Stimulated activated CD8-positive, alpha-beta memory T cell treated with anti-CD3 and anti-CD28 coated beads, Interleukin-4, amount 100 ng/mL, for 4 hours (primary cell): ENCODE results near the gene PDZD8.
"Not testable (repeated sequence)": the region's sequence is repeated elsewhere in the genome, so short reads cannot be mapped to it uniquely, and the experiment has no call there.

Source experiments
- DNase-seq, 2 donors: peaks; one replicate each; pipeline ENCODE4 v3.0.0-alpha.2; 2020; ENCODE audit warnings: low read depth in 2 of 2, low spot score in 1 of 2

Gene PDZD8

GRCh38 chr10:117255835-117256460 is 119.3 kb downstream of the PDZD8 start:
- DNase-seq, result no peak

- DNase-seq, result no peak
These were observed 120.2 kb downstream of the PDZD8 start for GRCh38 chr10:117254774-117255735.

- DNase-seq, result no peak
These were observed 120.9 kb downstream of the PDZD8 start for GRCh38 chr10:117254338-117254737.

GRCh38 chr10:117253908-117254307 is 121.3 kb downstream of the PDZD8 start:
- no peak for DNase-seq

GRCh38 chr10:117250411-117250810 is 124.8 kb downstream of the PDZD8 start:
- DNase-seq, result no peak

GRCh38 chr10:117249493-117250093 is 125.6 kb downstream of the PDZD8 start:
- DNase-seq, result no peak

GRCh38 chr10:117248750-117249465 is 126.3 kb downstream of the PDZD8 start:
- no peak for DNase-seq

- no peak for DNase-seq
These were observed 128.1 kb downstream of the PDZD8 start for GRCh38 chr10:117246997-117247671.

GRCh38 chr10:117242463-117242832 is 132.8 kb downstream of the PDZD8 start:
- DNase-seq, result no peak

GRCh38 chr10:117241541-117242462 is 133.4 kb downstream of the PDZD8 start:
- DNase-seq, result no peak

GRCh38 chr10:117240621-117241529 is 134.4 kb downstream of the PDZD8 start, which contains the start of gene SLC18A2:
TSS of gene SLC18A2 (plus strand) at chr10:117241114. CDS start at chr10:117241694, 580 bp downstream.
- DNase-seq, result no peak

- DNase-seq, result no peak
These were observed 135.3 kb downstream of the PDZD8 start for GRCh38 chr10:117239721-117240620.

- no peak for DNase-seq
These were observed 136.2 kb downstream of the PDZD8 start for GRCh38 chr10:117239051-117239450.

GRCh38 chr10:117237401-117237991 is 137.7 kb downstream of the PDZD8 start:
- DNase-seq, result no peak

GRCh38 chr10:117230107-117230506 is 145.1 kb downstream of the PDZD8 start:
- not testable (repeated sequence) for DNase-seq

- no peak for DNase-seq
These were observed 147.0 kb downstream of the PDZD8 start for GRCh38 chr10:117228210-117228609.
